Activated CD4-positive, alpha-beta T cell treated with anti-CD3 and anti-CD28 coated beads for 36 hours (primary cell): ENCODE results near the gene ME1. TPM values are rescaled to one million over a fixed set of nuclear protein-coding genes. Genes with fewer than 3 reads are reported as not detected.
"Not testable (repeated sequence)": the region's sequence is repeated elsewhere in the genome, so short reads cannot be mapped to it uniquely, and the experiment has no call there.

Experiments used
- ATAC-seq: fragments of 200-7000 bp; cut with Tn5 transposase; one replicate; pipeline ENCODE4 v1.10.0; 2021; ENCODE audit warnings: mild to moderate bottlenecking, moderate library complexity
- CTCF ChIA-PET: fragments of 350-600 bp; sonication (Branson Sonifier 250); formaldehyde crosslinking; loops from one replicate; lab custom pipeline; 2021; ENCODE audit warnings: antibody characterized with exemption; lab: Charles Lee
- POLR2A ChIA-PET: fragments of 350-600 bp; sonication (Branson Sonifier 250); formaldehyde crosslinking; loops from one replicate; lab custom pipeline; 2021; ENCODE audit warnings: antibody characterized with exemption, inconsistent platforms; lab: Charles Lee
- DNase-seq: peaks from one replicate; pipeline ENCODE4 v3.0.0-alpha.2; 2020
- H3K27ac Mint-ChIP-seq: one replicate; pipeline ENCODE4 v1.8.0; 2021; ENCODE audit warnings: mixed read lengths
- H3K27me3 Mint-ChIP-seq: one replicate; pipeline ENCODE4 v1.8.0; 2021; ENCODE audit warnings: mixed read lengths
- H3K36me3 Mint-ChIP-seq: one replicate; pipeline ENCODE4 v1.8.0; 2021; ENCODE audit warnings: low read depth, mixed read lengths
- H3K4me1 Mint-ChIP-seq: one replicate; pipeline ENCODE4 v1.8.0; 2021; ENCODE audit warnings: mixed read lengths
- H3K4me3 Mint-ChIP-seq: one replicate; pipeline ENCODE4 v1.8.0; 2021; ENCODE audit warnings: mild to moderate bottlenecking, moderate library complexity, mixed read lengths
- H3K9me3 Mint-ChIP-seq: one replicate; pipeline ENCODE4 v1.8.0; 2021; ENCODE audit warnings: low read depth, mixed read lengths
- intact Hi-C, 2 experiments: fragments of 100-400 bp; cut with DNase I in 1 of 2; cut with micrococcal nuclease in 1 of 2; formaldehyde crosslinking; loops; one replicate each; pipeline versions ENCODE4 v1.14.2 to v1.15.1; 2022 to 2024; cut with DNase I, micrococcal nuclease
- total RNA-seq, 2 experiments: library from RNA; stranded (reverse); gene quantifications; one replicate each; pipeline ENCODE4 v1.2.3, GENCODE V29; 2021

Gene ME1
- total RNA-seq, 2 experiments from 2014 or later: 0.05 TPM

DNA sequence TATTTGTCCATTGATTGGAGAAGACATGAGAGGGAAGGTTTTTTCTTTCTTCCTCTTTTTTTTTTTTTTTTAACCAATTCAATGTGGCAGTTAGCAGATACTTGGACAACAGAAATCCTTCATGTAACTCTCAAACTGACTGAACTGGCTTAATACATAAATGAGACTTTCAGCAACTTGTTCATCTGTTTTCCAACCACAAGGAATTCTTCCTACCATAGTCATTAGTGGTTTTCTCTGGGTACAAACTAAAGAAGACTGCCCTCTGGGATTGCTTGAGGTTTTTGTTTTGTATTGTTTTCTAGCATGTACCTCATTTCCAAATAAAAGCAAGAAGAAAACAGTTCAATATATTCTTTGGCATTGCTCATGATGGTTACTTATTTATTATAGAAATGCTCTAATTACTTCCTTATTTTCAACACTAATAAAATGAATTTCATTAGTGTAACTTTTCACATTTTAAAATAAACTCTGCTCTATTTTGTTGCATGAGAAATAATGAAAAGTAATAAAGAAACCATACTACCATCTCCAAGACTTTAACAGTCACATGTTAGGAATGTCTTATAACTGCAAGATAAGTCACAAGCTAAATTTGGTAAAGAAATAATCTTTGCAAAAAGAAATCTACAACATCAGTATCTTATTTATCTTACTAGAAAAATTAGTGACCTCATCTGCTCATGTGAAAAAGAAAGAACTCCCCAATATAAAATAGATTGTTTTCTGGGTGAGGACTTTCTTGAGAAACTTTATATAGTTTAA lies 52.0 kb downstream of the ME1 start:
- H3K4me1 Mint-ChIP-seq: no peaks in the 10 kb centered on the region
- no peak for ATAC-seq
- DNase-seq: no peak
- intact Hi-C loops: no loop called here
- peaks cover under 1% of the 10 kb centered on the region for H3K27me3 Mint-ChIP-seq
- CTCF ChIA-PET: interaction anchor here (0.6 kb wide), 1 partner anchor 591 kb away, joined by 3 read pairs; no protein-coding TSS in a partner anchor
- no peaks in the 10 kb centered on the region for H3K36me3 Mint-ChIP-seq
- POLR2A ChIA-PET: no interaction called here
- no peak overlapping the region for H3K4me3 Mint-ChIP-seq
- H3K9me3 Mint-ChIP-seq: no peaks in the 10 kb centered on the region
- no peak overlapping the region for H3K27ac Mint-ChIP-seq

- Mint-ChIP-seq H3K9me3 (no peaks in the 10 kb centered on the region), H3K27me3 (peaks cover 4% of the 10 kb centered on the region), H3K27ac (no peak overlapping the region), H3K4me1 (no peaks in the 10 kb centered on the region), H3K36me3 (no peaks in the 10 kb centered on the region), H3K4me3 (no peak overlapping the region)
- ChIA-PET CTCF (no interaction called here), POLR2A (interaction anchor here (0.5 kb wide), 1 partner anchor 27 kb away, joined by 4 read pairs; no protein-coding TSS in a partner anchor)
- intact Hi-C loops: no loop called here
- no peak for ATAC-seq
- no peak for DNase-seq
These were observed 59.4 kb downstream of the ME1 start for GRCh38 chr6:83371423-83371822.

GRCh38 chr6:83370567-83370966 lies 60.3 kb downstream of the ME1 start:
- ChIA-PET CTCF (no interaction called here), POLR2A (no interaction called here)
- H3K27ac Mint-ChIP-seq: no peak overlapping the region
- no peaks in the 10 kb centered on the region for H3K36me3 Mint-ChIP-seq
- peaks cover 4% of the 10 kb centered on the region for H3K27me3 Mint-ChIP-seq
- no peak for ATAC-seq
- intact Hi-C loops: no loop called here
- no peaks in the 10 kb centered on the region for H3K4me1 Mint-ChIP-seq
- no peak overlapping the region for H3K4me3 Mint-ChIP-seq
- no peaks in the 10 kb centered on the region for H3K9me3 Mint-ChIP-seq
- no peak for DNase-seq

DNA sequence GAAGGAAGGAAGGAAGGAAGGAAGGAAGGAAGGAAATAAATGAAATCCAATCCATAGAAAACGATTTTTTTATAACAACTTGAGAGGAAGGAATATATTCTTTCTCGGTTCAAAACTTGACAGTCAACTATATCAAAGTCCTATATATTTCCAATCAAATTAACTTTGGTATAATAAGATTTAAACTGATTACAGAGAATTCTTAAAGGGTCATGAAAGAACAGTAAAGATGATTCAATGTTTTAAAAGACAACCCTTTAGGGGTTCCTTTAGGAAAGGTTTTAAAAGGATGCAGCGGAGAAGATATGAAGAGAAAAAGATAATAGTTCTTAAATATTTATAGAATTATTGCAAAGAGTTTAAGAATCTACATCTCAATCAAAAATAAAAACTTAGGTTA lies 61.2 kb downstream of the ME1 start:
- DNase-seq (no peak), ATAC-seq (no peak)
- Mint-ChIP-seq H3K9me3 (no peaks in the 10 kb centered on the region), H3K4me3 (no peak overlapping the region), H3K27me3 (peaks cover 4% of the 10 kb centered on the region), H3K4me1 (no peaks in the 10 kb centered on the region), H3K27ac (no peak overlapping the region), H3K36me3 (no peaks in the 10 kb centered on the region)
- CTCF ChIA-PET: no interaction called here
- POLR2A ChIA-PET: no interaction called here
- intact Hi-C loops: no loop called here

DNA sequence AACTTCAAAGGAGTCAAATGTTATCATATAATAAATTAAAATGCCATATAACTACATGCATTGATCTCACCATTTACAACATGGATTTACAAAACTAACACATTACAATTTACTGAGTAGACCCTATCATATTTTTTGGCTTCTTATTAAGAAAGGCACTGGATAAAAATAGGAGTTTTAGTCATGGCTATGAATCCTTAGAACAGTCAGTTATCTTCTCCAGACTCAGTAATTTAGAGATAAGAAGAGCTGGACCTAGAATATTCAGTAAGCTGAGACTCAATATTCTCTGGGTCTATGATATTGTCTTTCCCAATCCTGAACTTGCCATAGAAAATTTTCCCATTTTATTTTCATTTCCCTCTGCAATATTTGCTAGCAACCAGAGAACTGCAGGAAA lies 62.3 kb downstream of the ME1 start:
- Mint-ChIP-seq H3K36me3 (no peaks in the 10 kb centered on the region), H3K9me3 (no peaks in the 10 kb centered on the region), H3K27ac (no peak overlapping the region), H3K4me1 (no peaks in the 10 kb centered on the region), H3K4me3 (no peak overlapping the region), H3K27me3 (peaks cover 2% of the 10 kb centered on the region)
- intact Hi-C loops: no loop called here
- ChIA-PET POLR2A (no interaction called here), CTCF (no interaction called here)
- DNase-seq: no peak
- ATAC-seq: no peak

DNA sequence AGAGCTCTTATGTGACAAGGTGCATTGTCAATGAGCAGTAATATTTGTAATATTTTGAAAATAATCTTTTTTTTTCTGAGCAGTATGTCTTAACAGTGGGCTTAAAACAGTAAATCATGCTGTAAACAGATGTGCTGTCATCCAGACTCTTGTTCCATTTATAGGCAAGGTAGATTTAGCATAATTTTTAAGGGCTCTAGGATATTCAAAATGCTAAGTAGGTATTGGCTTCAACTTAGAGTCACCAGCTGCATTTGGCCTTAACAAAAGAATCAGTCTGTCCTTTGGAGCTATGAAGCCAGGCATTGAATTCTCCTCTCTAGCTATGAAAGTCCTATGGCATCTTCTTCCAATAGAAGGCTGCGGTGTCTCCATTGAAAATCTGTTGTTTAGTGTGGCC lies 63.7 kb downstream of the ME1 start:
- no peaks in the 10 kb centered on the region for H3K9me3 Mint-ChIP-seq
- no peaks in the 10 kb centered on the region for H3K36me3 Mint-ChIP-seq
- ChIA-PET POLR2A (no interaction called here), CTCF (no interaction called here)
- H3K27me3 Mint-ChIP-seq: peaks cover 2% of the 10 kb centered on the region
- no peak for DNase-seq
- no peak overlapping the region for H3K27ac Mint-ChIP-seq
- intact Hi-C loops: no loop called here
- H3K4me1 Mint-ChIP-seq: no peaks in the 10 kb centered on the region
- ATAC-seq: no peak
- H3K4me3 Mint-ChIP-seq: no peak overlapping the region

DNA sequence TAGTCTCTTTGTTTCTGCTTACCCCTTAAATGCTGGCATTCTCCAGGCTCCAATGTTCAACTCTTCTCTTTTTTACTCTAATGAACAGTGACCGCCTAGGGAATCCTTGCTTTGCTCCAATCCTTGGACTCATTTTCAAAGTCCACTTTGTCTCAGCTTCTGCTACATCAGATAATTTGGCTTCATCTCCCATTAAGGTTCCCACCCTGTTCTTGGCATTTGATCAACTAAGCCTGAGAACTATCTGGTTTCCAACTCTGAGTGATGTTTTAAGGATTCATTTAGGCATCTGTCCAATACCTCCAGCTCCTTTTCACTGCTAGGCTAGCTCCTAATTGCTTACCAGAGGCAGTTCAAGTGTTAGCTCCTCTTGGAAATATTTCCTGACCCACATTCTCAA lies 64.9 kb downstream of the ME1 start:
- Mint-ChIP-seq H3K4me1 (no peaks in the 10 kb centered on the region), H3K27me3 (peaks cover 2% of the 10 kb centered on the region), H3K9me3 (no peaks in the 10 kb centered on the region), H3K36me3 (no peaks in the 10 kb centered on the region), H3K4me3 (no peak overlapping the region), H3K27ac (no peak overlapping the region)
- DNase-seq (no peak), ATAC-seq (no peak)
- intact Hi-C loops: no loop called here
- CTCF ChIA-PET: no interaction called here
- POLR2A ChIA-PET: no interaction called here

- H3K4me3 Mint-ChIP-seq, POLR2A ChIA-PET, DNase-seq, H3K4me1 Mint-ChIP-seq, H3K27me3 Mint-ChIP-seq, H3K9me3 Mint-ChIP-seq, intact Hi-C loops, ATAC-seq, H3K36me3 Mint-ChIP-seq, H3K27ac Mint-ChIP-seq: not testable (repeated sequence)
- CTCF ChIA-PET: interaction anchor here (0.7 kb wide), 1 partner anchor 19 kb away, joined by 3 read pairs; no protein-coding TSS in a partner anchor
These were observed 68.5 kb downstream of the ME1 start for GRCh38 chr6:83362349-83362748.

DNA sequence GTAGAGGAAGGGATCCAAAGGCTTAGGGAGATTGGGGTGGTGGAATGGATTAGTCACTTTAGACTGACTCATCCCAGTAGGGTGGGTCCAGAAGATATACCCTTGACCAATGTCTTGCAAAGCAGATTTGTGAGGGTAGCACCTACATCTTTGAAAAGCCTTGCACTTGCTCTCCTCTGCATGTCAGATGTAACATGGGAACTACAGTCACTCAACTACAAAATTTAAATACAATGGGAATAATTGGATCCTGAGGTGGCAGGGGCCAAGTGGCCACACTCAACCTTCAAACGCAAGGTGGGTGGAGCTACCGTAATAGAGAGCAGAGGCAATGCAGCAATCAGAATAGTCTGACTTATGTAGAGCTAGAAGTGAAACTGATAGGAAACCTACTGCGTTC lies 71.2 kb downstream of the ME1 start:
- H3K27me3 Mint-ChIP-seq: no peaks in the 10 kb centered on the region
- intact Hi-C loops: no loop called here
- POLR2A ChIA-PET: interaction anchor here (0.7 kb wide), 1 partner anchor 315 kb away, joined by 3 read pairs; no protein-coding TSS in a partner anchor
- H3K27ac Mint-ChIP-seq: no peak overlapping the region
- DNase-seq: no peak
- H3K36me3 Mint-ChIP-seq: no peaks in the 10 kb centered on the region
- no peaks in the 10 kb centered on the region for H3K4me1 Mint-ChIP-seq
- H3K4me3 Mint-ChIP-seq: no peak overlapping the region
- CTCF ChIA-PET: no interaction called here
- H3K9me3 Mint-ChIP-seq: peaks cover 4% of the 10 kb centered on the region
- ATAC-seq: no peak

GRCh38 chr6:83354747-83355146 lies 76.1 kb downstream of the ME1 start:
- ATAC-seq (no peak), DNase-seq (no peak)
- H3K4me1 Mint-ChIP-seq: no peaks in the 10 kb centered on the region
- intact Hi-C loops: no loop called here
- no peaks in the 10 kb centered on the region for H3K36me3 Mint-ChIP-seq
- peaks cover 2% of the 10 kb centered on the region for H3K9me3 Mint-ChIP-seq
- no peak overlapping the region for H3K4me3 Mint-ChIP-seq
- CTCF ChIA-PET: interaction anchor here (0.6 kb wide), 1 partner anchor 11 kb away, joined by 3 read pairs; no protein-coding TSS in a partner anchor
- H3K27me3 Mint-ChIP-seq: no peaks in the 10 kb centered on the region
- POLR2A ChIA-PET: no interaction called here
- H3K27ac Mint-ChIP-seq: no peak overlapping the region

GRCh38 chr6:83352424-83353061 lies 78.3 kb downstream of the ME1 start:
- CTCF ChIA-PET: interaction anchor here (0.6 kb wide), 1 partner anchor 84 kb away, joined by 4 read pairs; no protein-coding TSS in a partner anchor

DNA sequence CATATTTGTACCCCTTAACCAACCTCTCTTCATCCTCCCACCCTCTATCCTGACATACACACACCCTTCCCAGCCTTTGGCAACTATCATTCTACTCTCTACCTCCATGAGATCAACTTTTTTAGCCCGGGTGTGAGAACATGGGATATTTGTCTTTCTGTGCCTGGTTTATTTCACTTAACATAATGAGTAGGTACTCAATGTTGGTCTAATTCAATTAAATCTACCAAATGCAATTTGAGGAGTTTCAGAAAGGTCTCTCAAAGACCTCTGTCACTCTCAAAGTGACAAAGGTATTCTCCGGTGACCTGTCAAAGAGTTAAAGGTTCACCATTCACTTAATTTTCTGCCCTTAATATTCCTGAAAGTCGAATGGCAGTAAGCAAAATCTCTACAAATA lies 87.7 kb downstream of the ME1 start:
- H3K27me3 Mint-ChIP-seq: peaks cover 2% of the 10 kb centered on the region
- H3K4me3 Mint-ChIP-seq: no peak overlapping the region
- no peaks in the 10 kb centered on the region for H3K4me1 Mint-ChIP-seq
- ATAC-seq (no peak), DNase-seq (no peak)
- intact Hi-C loops: no loop called here
- no peaks in the 10 kb centered on the region for H3K9me3 Mint-ChIP-seq
- ChIA-PET POLR2A (no interaction called here), CTCF (no interaction called here)
- no peaks in the 10 kb centered on the region for H3K36me3 Mint-ChIP-seq
- H3K27ac Mint-ChIP-seq: no peak overlapping the region

More at GRCh38 chr6:83352424-83353061, 78.3 kb downstream of the ME1 start:
- Mint-ChIP-seq H3K4me3 (no peak overlapping the region), H3K27me3 (peaks cover 2% of the 10 kb centered on the region), H3K9me3 (no peaks in the 10 kb centered on the region), H3K36me3 (no peaks in the 10 kb centered on the region), H3K4me1 (no peaks in the 10 kb centered on the region), H3K27ac (no peak overlapping the region)
- DNase-seq: no peak
- intact Hi-C loops: no loop called here
- no peak for ATAC-seq
- POLR2A ChIA-PET: no interaction called here
